ENCODE data around the gene GNAI3.
A peak's percentile ranks its signal among the peaks of the same experiment; 100 is the strongest.

The GNAI3 gene

DNA sequence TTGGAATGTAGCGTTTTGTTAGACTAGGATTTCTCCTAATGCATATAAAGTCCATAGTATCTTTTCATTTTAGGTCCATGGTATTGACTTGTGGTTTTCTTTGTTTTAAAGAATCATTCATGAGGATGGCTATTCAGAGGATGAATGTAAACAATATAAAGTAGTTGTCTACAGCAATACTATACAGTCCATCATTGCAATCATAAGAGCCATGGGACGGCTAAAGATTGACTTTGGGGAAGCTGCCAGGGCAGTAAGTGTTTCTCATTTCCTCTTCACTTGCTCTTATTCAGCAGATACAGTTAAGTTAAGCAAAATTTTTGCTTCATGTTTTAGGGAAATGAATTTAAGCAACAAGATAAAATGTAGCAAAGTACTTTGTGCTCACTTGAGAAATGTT lies 25.4 kb downstream of the GNAI3 start:
- TF ChIP-seq SPI1 (IDR thresholded peaks at IDR 0.05; ENCODE audit: borderline replicate concordance, low read depth) (peak; percentile 78; the same call in 1 of the 2 replicates), POLR2AphosphoS5 (IDR thresholded peaks at IDR 0.05; ENCODE audit: low read depth) (no peak)
- H3K4me3 ChIP-seq (replicated peaks; ENCODE audit: insufficient read depth, low read length): no peak overlapping the region
- H3K27me3 ChIP-seq (ENCODE audit: insufficient read depth, poor library complexity, severe bottlenecking): no peaks in the 10 kb centered on the region
- DNase-seq (ENCODE audit: low read depth in 1 of 2, low spot score in 1 of 2): peak in 1 of 2 experiments; percentile 69
- peak overlapping the region; percentile 49 for H3K27ac ChIP-seq (replicated peaks)

DNA sequence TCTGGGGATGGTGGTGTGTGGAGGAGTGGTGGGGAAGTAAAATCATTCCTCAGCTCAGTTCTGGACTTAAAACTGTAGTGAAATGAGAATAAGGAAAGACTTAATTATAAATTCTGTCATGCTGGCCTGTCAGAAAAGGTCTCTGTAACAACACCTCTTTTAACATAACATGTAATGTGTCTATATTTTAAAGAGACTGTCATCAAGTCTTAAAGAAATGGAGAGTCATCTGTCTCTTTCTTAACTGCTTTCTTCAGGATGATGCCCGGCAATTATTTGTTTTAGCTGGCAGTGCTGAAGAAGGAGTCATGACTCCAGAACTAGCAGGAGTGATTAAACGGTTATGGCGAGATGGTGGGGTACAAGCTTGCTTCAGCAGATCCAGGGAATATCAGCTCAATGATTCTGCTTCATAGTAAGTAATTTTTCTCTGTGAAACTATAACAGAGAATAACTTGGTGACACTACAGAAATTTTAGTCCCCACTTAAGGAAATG lies 30.6 kb downstream of the GNAI3 start:
- H3K4me3 ChIP-seq (replicated peaks; ENCODE audit: insufficient read depth, low read length): no peak overlapping the region
- no peak for DNase-seq (ENCODE audit: low read depth in 1 of 2, low spot score in 1 of 2)
- H3K27ac ChIP-seq (replicated peaks): no peak overlapping the region
- no peaks in the 10 kb centered on the region for H3K27me3 ChIP-seq (ENCODE audit: insufficient read depth, poor library complexity, severe bottlenecking)
- TF ChIP-seq POLR2AphosphoS5 (IDR thresholded peaks at IDR 0.05; ENCODE audit: low read depth) (no peak), SPI1 (IDR thresholded peaks at IDR 0.05; ENCODE audit: borderline replicate concordance, low read depth) (no peak), GABPA (IDR thresholded peaks at IDR 0.05; ENCODE audit: low read depth) (no peak)
- TF ChIP-seq, protein P1, sequence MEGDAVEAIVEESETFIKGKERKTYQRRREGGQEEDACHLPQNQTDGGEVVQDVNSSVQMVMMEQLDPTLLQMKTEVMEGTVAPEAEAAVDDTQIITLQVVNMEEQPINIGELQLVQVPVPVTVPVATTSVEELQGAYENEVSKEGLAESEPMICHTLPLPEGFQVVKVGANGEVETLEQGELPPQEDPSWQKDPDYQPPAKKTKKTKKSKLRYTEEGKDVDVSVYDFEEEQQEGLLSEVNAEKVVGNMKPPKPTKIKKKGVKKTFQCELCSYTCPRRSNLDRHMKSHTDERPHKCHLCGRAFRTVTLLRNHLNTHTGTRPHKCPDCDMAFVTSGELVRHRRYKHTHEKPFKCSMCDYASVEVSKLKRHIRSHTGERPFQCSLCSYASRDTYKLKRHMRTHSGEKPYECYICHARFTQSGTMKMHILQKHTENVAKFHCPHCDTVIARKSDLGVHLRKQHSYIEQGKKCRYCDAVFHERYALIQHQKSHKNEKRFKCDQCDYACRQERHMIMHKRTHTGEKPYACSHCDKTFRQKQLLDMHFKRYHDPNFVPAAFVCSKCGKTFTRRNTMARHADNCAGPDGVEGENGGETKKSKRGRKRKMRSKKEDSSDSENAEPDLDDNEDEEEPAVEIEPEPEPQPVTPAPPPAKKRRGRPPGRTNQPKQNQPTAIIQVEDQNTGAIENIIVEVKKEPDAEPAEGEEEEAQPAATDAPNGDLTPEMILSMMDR (IDR thresholded peaks at IDR 0.05; ENCODE audit: insufficient read depth, low read length): no peak
- TF ChIP-seq, protein P2, sequence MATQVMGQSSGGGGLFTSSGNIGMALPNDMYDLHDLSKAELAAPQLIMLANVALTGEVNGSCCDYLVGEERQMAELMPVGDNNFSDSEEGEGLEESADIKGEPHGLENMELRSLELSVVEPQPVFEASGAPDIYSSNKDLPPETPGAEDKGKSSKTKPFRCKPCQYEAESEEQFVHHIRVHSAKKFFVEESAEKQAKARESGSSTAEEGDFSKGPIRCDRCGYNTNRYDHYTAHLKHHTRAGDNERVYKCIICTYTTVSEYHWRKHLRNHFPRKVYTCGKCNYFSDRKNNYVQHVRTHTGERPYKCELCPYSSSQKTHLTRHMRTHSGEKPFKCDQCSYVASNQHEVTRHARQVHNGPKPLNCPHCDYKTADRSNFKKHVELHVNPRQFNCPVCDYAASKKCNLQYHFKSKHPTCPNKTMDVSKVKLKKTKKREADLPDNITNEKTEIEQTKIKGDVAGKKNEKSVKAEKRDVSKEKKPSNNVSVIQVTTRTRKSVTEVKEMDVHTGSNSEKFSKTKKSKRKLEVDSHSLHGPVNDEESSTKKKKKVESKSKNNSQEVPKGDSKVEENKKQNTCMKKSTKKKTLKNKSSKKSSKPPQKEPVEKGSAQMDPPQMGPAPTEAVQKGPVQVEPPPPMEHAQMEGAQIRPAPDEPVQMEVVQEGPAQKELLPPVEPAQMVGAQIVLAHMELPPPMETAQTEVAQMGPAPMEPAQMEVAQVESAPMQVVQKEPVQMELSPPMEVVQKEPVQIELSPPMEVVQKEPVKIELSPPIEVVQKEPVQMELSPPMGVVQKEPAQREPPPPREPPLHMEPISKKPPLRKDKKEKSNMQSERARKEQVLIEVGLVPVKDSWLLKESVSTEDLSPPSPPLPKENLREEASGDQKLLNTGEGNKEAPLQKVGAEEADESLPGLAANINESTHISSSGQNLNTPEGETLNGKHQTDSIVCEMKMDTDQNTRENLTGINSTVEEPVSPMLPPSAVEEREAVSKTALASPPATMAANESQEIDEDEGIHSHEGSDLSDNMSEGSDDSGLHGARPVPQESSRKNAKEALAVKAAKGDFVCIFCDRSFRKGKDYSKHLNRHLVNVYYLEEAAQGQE (IDR thresholded peaks at IDR 0.05; ENCODE audit: insufficient replicate concordance, low read depth): no peak

DNA sequence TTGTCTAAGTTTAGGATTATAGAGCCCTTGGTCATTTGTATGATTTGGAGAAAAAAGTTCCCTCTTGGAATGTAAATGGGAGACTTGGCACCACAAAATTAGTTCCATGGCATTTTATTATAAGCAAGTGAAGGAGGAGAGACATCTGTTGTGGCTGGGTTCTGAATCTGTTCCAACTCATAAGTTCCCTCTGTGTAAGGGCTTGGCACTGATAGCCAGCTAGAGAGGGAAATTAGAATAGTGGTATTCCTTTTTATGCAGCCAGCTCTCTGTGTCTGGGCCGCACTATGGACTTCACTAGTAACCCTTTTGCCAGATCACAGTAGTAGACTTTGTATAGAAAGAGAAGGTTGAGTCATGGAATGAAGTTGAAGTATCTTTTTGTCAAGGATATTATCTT lies 31.1 kb downstream of the GNAI3 start:
- TF ChIP-seq, protein P2 (IDR thresholded peaks at IDR 0.05; ENCODE audit: insufficient replicate concordance, low read depth): no peak
- DNase-seq (ENCODE audit: low read depth in 1 of 2, low spot score in 1 of 2): no peak
- H3K4me3 ChIP-seq (replicated peaks; ENCODE audit: insufficient read depth, low read length): no peak overlapping the region
- no peaks in the 10 kb centered on the region for H3K27me3 ChIP-seq (ENCODE audit: insufficient read depth, poor library complexity, severe bottlenecking)
- no peak overlapping the region for H3K27ac ChIP-seq (replicated peaks)

DNA sequence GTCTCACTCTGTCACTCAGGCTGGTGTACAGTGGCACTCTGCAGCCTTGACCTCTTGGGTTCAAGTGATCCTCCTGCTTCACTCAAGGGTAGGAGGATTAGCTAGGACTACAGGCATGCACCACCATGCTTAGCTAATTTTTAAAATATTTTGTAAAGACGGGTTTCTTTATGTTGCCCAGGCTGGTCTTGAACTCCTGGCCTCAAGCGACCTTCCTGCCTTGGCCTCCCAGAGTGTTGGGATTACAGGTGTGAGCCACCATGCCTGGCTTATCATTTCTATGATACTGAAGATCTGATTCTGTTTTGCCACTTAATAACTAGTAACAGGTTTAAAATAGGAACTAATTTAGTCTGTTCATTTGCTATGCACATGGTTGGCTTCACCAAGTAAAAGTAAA lies 33.6 kb downstream of the GNAI3 start:
- TF ChIP-seq, protein P2 (IDR thresholded peaks at IDR 0.05; ENCODE audit: insufficient replicate concordance, low read depth): no peak
- no peak for DNase-seq (ENCODE audit: low read depth in 1 of 2, low spot score in 1 of 2)
- no peak overlapping the region for H3K27ac ChIP-seq (replicated peaks)
- no peaks in the 10 kb centered on the region for H3K27me3 ChIP-seq (ENCODE audit: insufficient read depth, poor library complexity, severe bottlenecking)
- H3K4me3 ChIP-seq (replicated peaks; ENCODE audit: insufficient read depth, low read length): no peak overlapping the region

DNA sequence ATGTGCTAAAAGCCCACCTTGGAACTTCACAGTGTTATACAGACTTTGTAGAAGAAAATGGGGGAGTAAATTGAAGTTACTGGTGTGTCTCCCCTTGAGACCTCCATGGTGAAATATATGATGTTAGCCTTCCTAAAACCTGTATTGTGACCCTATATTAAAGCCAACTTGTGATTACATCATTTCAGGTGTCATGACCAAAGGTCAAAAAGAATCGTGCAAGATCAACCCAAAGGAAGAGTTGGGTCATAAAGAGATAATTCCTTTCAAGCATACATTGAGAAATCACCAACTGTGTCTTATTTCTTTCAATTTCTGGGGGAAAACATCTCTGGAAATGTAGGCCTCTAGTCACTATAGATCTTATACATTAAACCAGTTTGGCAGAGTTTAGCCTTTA lies 36.4 kb downstream of the GNAI3 start:
- DNase-seq (ENCODE audit: low read depth in 1 of 2, low spot score in 1 of 2): no peak
- Histone ChIP-seq H3K4me3 (replicated peaks; ENCODE audit: insufficient read depth, low read length) (no peak overlapping the region), H3K27me3 (ENCODE audit: insufficient read depth, poor library complexity, severe bottlenecking) (no peaks in the 10 kb centered on the region), H3K27ac (replicated peaks) (peak overlapping the region; percentile 39)
- no peak for TF ChIP-seq GABPA (IDR thresholded peaks at IDR 0.05; ENCODE audit: low read depth)
- no peak for TF ChIP-seq SPI1 (IDR thresholded peaks at IDR 0.05; ENCODE audit: borderline replicate concordance, low read depth)
- TF ChIP-seq POLR2AphosphoS5 (IDR thresholded peaks at IDR 0.05; ENCODE audit: low read depth): no peak
- TF ChIP-seq, protein P2 (IDR thresholded peaks at IDR 0.05; ENCODE audit: insufficient replicate concordance, low read depth): no peak
- TF ChIP-seq, protein P1 (IDR thresholded peaks at IDR 0.05; ENCODE audit: insufficient read depth, low read length): no peak

All from HL-60 (cell line).